Measurements from ENCODE around the gene KCNJ15.

- TF ChIP-seq POLR2AphosphoS5 (IDR thresholded peaks at IDR 0.05), result no peak
- no peak for TF ChIP-seq REST (IDR thresholded peaks at IDR 0.05; ENCODE audit: borderline replicate concordance)
- TF ChIP-seq CTCF (IDR thresholded peaks at IDR 0.05; ENCODE audit: poor library complexity, severe bottlenecking), result no peak
- no peak for TF ChIP-seq MXI1 (conservative IDR thresholded peaks at IDR 0.05; ENCODE audit: poor library complexity, severe bottlenecking)
These were observed 35.1 kb downstream of the KCNJ15 start for GRCh38 chr21:38291874-38292273.
